ENCODE results near the gene MYO19.

- no peak for TF ChIP-seq CTCF (IDR thresholded peaks at IDR 0.05)
- no peak for TF ChIP-seq POLR2AphosphoS5 (IDR thresholded peaks at IDR 0.05)
Measured at GRCh38 chr17:36550491-36551417, 16.1 kb upstream of the MYO19 start.

Measured in suprapubic skin (tissue), 3 donors.